GM18517 (cell line): ENCODE data around the gene FXYD5.
"Not testable (repeated sequence)": the region's sequence is repeated elsewhere in the genome, so short reads cannot be mapped to it uniquely, and the experiment has no call there.

Experiments
- ATAC-seq: cut with Tn5 transposase; IDR thresholded peaks from one replicate; pipeline ENCODE4 v1.9.1; 2021; ENCODE audit warnings: mild to moderate bottlenecking, moderate library complexity; ENCODE audit not compliant: unreplicated experiment

FXYD5 gene

GRCh38 chr19:35177377-35178274 is 23.1 kb downstream of the FXYD5 start:
- ATAC-seq: no peak

DNA sequence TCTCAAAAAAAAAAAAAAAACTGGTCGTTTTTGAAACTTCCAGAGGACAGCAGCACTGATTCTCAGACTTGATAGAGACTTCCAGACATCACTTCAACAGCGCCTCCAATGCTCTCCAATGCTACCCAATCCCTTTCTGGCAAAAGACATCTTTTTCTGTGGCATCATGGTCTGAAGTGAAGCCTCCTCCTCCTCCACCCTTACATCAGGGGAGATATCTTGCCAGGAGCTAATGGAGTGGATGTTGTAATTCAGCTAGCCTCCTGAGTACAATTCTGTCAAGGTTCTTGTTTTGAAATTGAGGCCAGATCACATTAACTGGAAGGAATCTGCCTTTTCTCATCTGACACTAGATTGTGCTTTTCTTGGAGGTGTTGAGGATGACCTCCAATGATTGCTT is 24.2 kb downstream of the FXYD5 start:
- ATAC-seq: no peak

GRCh38 chr19:35179830-35180229 is 25.3 kb downstream of the FXYD5 start:
- no peak for ATAC-seq

- no peak for ATAC-seq
These were observed 26.9 kb downstream of the FXYD5 start for GRCh38 chr19:35181387-35181786.

DNA sequence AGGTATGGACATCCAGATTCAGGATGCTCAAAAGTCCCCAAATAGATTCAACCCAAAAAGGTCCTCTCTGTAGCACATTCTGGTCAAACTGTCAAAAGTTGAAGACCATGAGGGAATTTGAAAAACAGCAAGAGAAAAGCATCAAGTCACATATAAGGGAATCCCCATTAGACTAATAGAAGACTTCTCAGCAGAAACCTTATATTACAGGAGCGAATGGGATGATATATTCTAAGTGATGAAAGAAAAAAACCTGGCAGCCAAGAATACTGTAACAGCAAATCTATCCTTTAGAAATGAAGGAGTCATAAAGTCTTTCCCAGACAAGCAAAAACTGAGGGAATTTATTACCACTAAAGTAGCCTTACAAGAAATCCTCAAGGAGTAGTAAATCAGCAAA is 29.7 kb downstream of the FXYD5 start:
- ATAC-seq: no peak

DNA sequence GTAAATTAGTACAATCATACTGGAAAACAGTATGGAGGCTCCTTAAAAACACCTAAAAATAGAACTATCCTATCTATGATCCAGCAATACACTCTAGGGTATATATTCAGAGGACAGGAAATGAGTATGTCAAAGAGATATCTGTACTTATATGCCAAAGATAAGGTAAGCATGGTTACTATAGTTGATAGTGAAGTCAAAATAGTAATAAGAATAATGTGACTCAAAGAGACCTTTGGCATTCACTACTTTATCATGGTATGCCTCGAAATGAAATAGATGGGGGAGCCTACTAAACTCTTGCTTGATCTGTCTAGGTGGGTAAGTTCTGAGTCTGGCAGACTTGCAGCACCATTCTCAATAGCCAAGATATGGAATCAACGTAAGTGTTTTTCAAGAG is 30.3 kb downstream of the FXYD5 start:
- no peak for ATAC-seq

GRCh38 chr19:35194012-35194984 is 39.8 kb downstream of the FXYD5 start:
- ATAC-seq: no peak

GRCh38 chr19:35195830-35196229 is 41.3 kb downstream of the FXYD5 start:
- ATAC-seq: no peak

GRCh38 chr19:35196861-35197260 is 42.3 kb downstream of the FXYD5 start:
- ATAC-seq: not testable (repeated sequence)

DNA sequence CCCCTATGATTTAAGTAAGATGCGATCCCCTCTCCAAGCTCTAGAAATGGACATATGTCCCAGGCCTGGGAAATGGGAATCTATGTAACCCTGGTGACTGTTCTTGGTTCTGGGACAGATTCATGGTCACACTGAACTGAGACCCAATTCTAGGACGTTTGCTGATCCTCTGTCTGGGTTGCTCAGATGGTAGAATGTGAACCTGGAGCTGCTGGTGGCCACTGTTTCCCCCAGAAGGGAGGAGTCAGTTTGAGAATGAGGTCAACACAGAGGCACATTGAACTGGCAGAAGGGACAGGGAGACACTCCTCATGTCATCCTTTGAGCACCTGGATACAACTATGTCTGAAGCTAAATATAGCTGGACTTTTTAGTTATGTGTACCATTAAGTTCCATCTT is 44.9 kb downstream of the FXYD5 start:
- no peak for ATAC-seq

DNA sequence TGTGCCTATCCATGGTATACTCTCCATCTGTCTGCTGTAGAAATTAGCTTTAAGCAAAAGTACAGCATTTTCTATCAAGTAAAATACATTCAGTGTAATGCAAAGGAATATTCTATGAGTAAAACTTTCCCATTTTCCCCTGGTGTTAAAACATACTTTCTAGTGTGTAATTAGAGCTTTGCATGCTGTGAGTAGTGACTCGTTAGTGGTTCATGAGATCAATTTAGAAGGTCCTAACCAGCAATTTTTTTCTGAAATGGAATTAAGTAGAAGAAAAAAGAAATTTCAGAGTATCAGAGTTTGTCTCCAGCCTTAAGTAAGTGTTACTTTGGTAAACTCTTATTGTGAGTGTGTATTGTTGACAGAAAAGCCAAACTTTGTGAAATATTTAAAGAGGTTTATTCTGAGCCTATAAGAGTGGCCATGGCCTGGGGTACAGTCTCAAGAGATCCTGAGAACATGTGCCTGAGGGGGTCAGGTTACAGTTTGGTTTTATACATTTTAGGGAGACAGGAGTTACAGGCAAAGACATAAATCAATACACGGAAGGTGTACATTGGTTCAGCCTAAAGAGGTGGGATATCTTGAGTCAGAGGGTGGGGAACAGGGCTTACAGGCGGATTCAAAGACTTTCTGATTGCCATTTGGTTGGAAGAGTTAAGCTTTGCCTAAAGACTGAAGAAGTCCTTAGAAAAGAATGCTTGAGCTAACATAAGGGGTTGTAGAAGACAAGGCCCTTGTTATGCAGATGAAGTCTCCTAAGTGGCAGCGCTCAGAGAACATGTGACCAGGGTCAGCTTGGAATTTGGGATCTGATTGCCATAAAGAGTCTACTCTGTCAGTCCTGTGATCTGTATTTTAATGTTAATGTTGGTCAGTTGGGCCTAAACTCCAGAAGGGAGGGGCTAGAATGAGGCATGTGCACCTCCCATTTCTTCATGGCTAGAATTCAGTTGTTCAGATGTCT is 48.5 kb downstream of the FXYD5 start:
- ATAC-seq: no peak

DNA sequence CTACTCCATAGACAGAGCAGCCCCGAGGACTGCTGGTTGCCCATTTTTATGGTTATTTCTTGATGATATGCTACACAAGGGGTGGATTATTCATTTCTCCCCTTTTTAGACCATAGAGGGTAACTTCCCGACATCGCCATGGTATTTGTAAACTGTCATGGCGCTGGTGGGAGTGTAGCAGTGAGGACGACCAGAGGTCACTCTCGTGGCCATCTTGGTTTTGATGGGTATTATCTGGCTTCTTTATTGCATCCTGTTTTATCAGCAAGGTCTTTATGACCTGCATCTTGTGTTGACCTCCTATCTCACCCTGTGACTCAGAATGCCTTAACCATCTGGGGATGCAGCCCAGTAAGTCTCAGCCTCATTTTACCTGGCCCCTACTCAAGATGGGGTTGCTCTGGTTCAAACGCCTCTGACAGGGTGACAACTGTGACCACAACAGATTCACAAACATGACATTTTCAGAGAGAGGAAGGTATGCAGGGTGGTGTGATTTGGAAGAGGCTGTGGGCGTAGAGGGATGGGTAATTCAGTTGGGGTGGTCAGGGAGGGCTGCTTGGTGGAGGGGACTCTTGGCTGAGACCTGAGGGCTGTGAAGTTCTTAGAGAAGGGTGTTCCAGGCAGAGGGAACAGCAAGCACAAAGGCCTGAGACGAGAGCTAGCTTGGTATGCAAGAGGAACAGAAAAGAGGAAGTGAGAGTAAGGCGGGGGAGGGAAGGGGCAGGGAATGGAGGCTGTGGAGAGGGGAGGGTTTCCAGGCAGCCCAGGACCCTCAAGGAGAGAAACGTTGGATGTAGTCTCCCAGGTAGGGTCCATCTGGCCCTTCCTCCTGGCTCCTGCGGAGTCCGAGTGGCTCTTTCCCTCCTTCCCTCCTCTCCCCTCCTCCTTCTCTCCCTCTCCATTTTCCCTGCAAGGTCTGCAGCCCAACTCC is 50.5 kb downstream of the FXYD5 start:
- ATAC-seq: peak; percentile 56

- ATAC-seq: peak; percentile 25
These were observed 51.3 kb downstream of the FXYD5 start for GRCh38 chr19:35205733-35206323.

- ATAC-seq: no peak
These were observed 51.8 kb downstream of the FXYD5 start for GRCh38 chr19:35206379-35206778.

DNA sequence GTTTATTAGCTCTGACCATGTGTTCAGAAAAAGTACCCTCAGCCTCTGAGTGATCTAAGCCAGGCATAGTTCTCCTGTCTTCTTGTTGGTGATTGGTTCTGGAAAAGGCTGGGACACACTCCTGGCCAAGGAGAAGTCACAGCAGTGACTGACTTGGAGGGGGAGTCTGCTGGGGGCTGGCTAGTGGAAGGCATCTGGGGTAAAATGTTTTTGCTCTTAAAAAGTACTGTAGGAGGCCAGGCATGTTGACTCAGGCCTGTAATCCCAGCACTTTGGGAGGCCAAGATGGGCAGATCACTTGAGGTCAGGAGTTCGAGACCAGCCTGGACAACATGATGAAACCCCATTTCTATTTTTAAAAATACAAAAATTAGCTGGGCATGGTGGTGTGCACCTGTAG is 52.3 kb downstream of the FXYD5 start:
- ATAC-seq: no peak

- ATAC-seq: no peak
These were observed 52.9 kb downstream of the FXYD5 start for GRCh38 chr19:35207391-35207871.

DNA sequence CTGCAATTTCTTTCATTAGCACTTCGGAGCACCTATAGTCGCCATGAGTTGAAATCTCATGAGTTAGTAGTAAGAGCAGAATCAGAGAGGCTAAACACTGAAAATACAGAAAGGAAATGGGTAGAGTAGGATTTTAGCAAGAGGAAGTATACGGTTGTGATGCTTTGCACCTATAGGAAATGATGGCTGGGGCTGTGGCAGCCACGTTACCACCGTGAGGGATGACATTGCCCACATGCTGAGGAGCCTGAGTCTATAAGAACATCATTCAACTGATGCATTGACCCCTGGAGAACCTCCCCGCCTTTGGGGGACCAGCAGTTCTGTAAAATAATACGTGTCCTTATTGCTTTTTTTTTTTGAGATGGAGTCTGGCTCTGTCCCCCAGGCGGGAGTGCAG is 53.6 kb downstream of the FXYD5 start:
- no peak for ATAC-seq

- no peak for ATAC-seq
These were observed 55.1 kb downstream of the FXYD5 start for GRCh38 chr19:35209646-35210045.
